GM19351 (cell line): Measurements from ENCODE around the gene NRN1.
"Not testable (repeated sequence)": the region's sequence is repeated elsewhere in the genome, so short reads cannot be mapped to it uniquely, and the experiment has no call there.

Source experiments
- ATAC-seq: cut with Tn5 transposase; IDR thresholded peaks from one replicate; pipeline ENCODE4 v1.9.1; 2021; ENCODE audit warnings: mild to moderate bottlenecking, moderate library complexity; ENCODE audit not compliant: unreplicated experiment

Gene NRN1

DNA sequence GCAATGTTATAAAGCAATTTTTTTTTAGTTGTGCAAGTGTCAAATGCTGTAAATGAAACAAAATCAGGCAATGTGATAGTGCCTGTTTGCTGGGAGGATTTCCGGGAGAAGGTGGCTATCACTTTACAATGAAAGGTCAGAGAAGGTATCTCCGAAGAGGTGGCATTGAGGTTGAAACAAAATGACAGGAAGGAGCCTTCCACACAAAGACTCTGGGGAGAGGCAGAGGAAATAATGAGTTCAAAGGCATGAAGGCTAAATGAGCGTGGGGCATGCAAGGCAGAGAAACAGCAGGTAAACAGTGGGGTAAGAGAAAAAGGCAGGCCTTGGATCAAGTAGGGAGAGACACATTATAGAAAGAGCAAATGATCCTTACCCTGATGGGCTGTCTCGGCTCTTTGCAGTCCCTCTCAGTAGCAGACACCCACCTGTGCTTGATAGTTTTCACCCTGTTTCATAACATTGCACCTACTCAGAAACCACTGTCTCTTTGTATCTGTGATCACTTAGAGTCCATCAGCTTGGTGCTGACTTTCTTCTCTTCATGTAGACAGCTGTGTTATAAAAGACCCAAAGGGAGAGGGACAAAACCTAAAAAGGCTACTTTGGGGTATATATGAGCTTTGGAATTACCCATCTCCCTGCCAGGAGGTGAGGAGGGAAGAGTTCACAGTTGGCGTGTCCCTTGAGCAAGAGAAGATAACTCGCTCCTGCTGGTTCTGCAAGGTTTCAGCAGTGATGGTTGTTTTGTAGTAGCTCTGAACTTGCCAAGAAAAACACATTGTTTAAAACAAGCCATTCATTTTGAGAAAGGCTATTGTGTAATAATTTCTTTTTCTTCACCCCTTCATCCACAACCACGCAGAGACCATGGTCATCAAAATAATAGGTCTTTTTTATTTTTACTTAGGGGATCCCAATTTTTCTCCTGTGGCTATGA is 22.3 kb downstream of the NRN1 start:
- no peak for ATAC-seq

GRCh38 chr6:5981126-5982026 is 25.3 kb downstream of the NRN1 start:
- ATAC-seq = no peak

- ATAC-seq = no peak
Measured at GRCh38 chr6:5979650-5980420, 26.9 kb downstream of the NRN1 start.

DNA sequence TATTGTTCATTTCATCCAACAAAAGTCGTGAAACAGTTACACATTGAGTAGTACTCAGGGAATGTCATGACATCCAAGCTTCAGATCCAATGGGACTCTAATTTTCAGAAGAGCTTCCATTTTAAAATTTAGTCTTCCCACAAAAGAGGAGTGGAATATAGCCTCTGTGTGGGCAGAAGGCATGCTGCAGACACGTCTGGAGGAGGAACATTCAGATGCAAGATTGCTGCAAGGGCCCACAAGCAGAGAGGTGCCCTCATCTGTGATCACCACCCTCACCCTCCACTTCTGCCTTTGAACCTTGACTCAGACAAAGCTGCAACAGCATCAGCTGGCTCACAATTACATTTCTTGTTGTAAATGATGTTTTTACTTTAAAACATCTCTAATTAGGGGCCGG is 29.9 kb downstream of the NRN1 start:
- no peak for ATAC-seq

- no peak for ATAC-seq
Measured at GRCh38 chr6:5968817-5969734, 37.6 kb downstream of the NRN1 start.

GRCh38 chr6:5968036-5968435 is 38.7 kb downstream of the NRN1 start:
- ATAC-seq = not testable (repeated sequence)

DNA sequence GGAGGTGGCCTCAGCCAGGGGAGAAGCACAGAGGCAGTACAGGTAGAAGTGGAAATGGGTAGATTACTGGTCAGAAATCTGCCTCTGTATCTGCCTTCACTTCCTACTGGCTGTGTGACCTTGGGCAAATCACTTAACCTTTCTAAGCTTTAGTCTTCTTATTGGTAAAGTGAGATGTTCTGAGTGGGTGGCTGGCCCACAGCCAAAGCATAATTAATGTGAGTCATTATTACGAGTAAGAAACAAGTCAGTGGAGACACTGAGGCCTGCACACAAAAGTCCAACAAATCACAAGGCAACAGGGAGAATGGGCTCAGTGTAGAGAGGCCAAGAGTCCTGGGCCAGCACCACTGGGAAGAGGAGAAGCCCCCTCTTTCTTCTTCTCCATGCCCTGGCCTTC is 39.1 kb downstream of the NRN1 start:
- ATAC-seq = no peak

GRCh38 chr6:5962794-5963193 is 43.9 kb downstream of the NRN1 start:
- no peak for ATAC-seq

DNA sequence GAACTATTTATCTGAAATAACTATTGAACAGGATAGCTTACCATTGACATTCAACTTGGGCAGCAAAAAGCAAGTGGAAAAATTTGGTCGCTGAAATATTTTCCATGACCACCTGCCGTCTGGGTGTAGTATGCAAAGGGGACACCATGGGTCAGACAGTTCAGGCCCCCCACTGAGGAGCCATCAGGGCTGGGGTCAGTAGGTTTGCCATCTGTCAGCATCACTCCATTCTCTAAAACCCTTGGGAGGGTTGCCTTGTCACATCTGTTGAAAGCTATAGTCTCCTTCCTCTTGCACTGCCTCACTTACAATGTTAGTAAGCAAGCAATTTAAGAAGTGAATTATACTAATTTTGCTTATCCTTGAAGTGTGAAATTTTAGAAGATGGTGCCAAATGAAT is 44.9 kb downstream of the NRN1 start:
- no peak for ATAC-seq

- no peak for ATAC-seq
Measured at GRCh38 chr6:5960456-5960855, 46.3 kb downstream of the NRN1 start.

DNA sequence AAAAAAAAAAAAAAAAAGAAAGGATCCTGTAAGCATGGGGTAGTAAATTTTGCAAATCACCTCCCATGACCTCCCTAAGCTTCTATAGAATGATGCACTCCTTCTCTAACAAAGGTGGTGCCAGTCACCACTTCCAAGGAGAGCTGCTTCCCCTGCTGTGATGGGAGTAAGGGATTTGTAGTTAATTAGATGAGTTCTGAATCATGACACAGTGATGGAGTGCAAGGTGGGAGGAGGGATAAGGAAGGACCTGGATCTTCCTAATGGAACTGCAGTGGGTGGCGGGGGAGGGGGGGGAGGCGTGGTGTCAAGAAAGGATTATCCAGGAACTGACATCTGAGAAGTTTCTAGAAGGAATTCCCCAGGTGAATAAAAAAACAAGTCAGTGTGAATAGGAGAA is 47.8 kb downstream of the NRN1 start:
- ATAC-seq = no peak

DNA sequence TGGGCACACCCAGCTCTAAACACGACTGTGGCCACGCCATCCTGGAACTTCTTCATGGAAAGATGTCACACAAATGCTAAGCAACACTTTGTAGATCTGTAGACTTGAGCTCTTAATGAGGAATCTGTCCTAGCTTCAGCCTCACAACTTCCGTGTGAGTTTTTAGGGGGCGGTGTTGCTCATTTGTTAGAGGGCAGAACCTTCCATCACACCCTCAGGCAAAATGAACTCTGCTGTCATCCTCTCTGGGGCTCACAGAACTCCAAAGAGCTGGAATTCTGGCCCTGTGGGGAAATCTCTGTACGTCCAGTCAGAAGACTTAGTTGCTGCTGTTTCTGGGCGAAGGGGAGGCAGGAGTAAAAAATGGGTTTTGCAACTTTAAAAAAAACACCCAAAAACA is 49.8 kb downstream of the NRN1 start:
- ATAC-seq = no peak

DNA sequence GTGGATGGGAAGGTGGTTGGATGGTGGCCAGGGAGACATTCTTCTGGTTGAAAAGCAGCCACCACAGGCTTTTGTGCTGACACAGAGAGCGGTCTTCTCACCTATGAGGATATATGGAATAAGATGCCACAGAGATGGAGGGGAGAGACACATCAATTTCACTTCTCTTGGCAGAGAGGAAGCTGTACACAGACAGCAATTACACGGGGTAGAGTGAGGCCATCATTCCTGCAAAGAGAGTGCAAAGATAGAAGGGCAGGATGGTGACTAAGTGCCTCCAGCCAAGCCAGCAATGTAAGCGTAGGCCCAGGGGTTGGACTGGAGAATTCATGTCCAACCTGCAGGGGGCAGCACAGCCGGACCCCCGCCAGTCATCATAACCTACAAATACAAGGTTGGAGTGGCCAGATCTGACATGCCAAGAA is 56.4 kb downstream of the NRN1 start:
- ATAC-seq = no peak
